ENCODE results near the gene C16orf96.

The C16orf96 gene

DNA sequence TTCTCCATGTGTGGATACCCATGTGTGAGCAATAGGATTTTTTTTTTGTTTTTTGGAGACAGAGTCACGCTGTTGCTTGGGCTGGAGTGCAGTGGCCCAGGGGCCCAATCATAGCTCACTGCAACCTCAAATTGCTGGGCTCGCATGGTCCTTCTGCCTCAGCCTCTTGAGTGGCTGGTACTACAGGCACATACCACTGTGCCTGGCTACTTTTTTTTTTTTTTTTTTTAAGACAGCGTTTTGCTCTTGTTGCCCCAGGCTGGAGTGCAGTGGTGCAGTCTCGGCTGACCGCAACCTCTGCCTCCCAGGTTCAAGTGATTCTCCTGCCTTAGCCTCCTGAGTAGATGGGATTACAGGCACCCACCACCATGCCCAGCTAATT is 85.2 kb downstream of the C16orf96 start:
- peak overlapping the region; percentile 13 for H3K4me3 ChIP-seq (ENCODE audit: low read depth, low read length, poor library complexity, severe bottlenecking)
- H3K4me1 ChIP-seq (ENCODE audit: insufficient read depth, low read length, severe bottlenecking) = peaks cover 22% of the 10 kb centered on the region
- H4K20me1 ChIP-seq (ENCODE audit: insufficient read depth, low read length) = no peaks in the 10 kb centered on the region
- H3K9ac ChIP-seq (ENCODE audit: low read length) = no peak overlapping the region
- no peak overlapping the region for H2AFZ ChIP-seq (ENCODE audit: low read length)
- H3K36me3 ChIP-seq (ENCODE audit: insufficient read depth, low read length) = no peaks in the 10 kb centered on the region
- no peaks in the 10 kb centered on the region for H3F3A ChIP-seq (ENCODE audit: insufficient read depth, low read length)
- H3K4me2 ChIP-seq (ENCODE audit: low read length) = peak overlapping the region; percentile 55; the same call in 1 of the 2 replicates
- H3K27me3 ChIP-seq (ENCODE audit: insufficient read depth, low read length) = no peaks in the 10 kb centered on the region
- no peaks in the 10 kb centered on the region for H3K9me3 ChIP-seq (ENCODE audit: low read length)
- H3K27ac ChIP-seq (ENCODE audit: low read depth, low read length, poor library complexity, severe bottlenecking) = peak overlapping the region; percentile 69
- H3K79me2 ChIP-seq (ENCODE audit: insufficient read depth, low read length) = no peaks in the 10 kb centered on the region; the same call in 1 of the 2 replicates
- TF ChIP-seq CTCF (IDR thresholded peaks at IDR 0.05; ENCODE audit: low read length) (no peak), EZH2 (IDR thresholded peaks at IDR 0.05; ENCODE audit: borderline replicate concordance, low read length) (no peak)
- no peaks in the 10 kb centered on the region for H3K9me2 ChIP-seq (ENCODE audit: low read depth, low read length)

- no peaks in the 10 kb centered on the region for H3K27me3 ChIP-seq (ENCODE audit: insufficient read depth, low read length)
- H3K9me2 ChIP-seq (ENCODE audit: low read depth, low read length) = no peaks in the 10 kb centered on the region
- H3K4me3 ChIP-seq (ENCODE audit: low read depth, low read length, poor library complexity, severe bottlenecking) = peak overlapping the region; percentile 13
- no peaks in the 10 kb centered on the region for H3K9me3 ChIP-seq (ENCODE audit: low read length)
- H3K4me1 ChIP-seq (ENCODE audit: insufficient read depth, low read length, severe bottlenecking) = peaks cover 22% of the 10 kb centered on the region
- no peaks in the 10 kb centered on the region; the same call in 1 of the 2 replicates for H3K79me2 ChIP-seq (ENCODE audit: insufficient read depth, low read length)
- H3K9ac ChIP-seq (ENCODE audit: low read length) = peak overlapping the region; percentile 29; the same call in 1 of the 2 replicates
- no peaks in the 10 kb centered on the region for H3K36me3 ChIP-seq (ENCODE audit: insufficient read depth, low read length)
- no peaks in the 10 kb centered on the region for H3F3A ChIP-seq (ENCODE audit: insufficient read depth, low read length)
- peak overlapping the region; percentile 69 for H3K27ac ChIP-seq (ENCODE audit: low read depth, low read length, poor library complexity, severe bottlenecking)
- H4K20me1 ChIP-seq (ENCODE audit: insufficient read depth, low read length) = no peaks in the 10 kb centered on the region
- TF ChIP-seq CTCF (IDR thresholded peaks at IDR 0.05; ENCODE audit: low read length) (no peak), EZH2 (IDR thresholded peaks at IDR 0.05; ENCODE audit: borderline replicate concordance, low read length) (no peak)
- H3K4me2 ChIP-seq (ENCODE audit: low read length) = peak overlapping the region; percentile 55; the same call in 1 of the 2 replicates
- H2AFZ ChIP-seq (ENCODE audit: low read length) = no peak overlapping the region
Observed at GRCh38 chr16:4641895-4642294, 85.8 kb downstream of the C16orf96 start.

- Histone ChIP-seq H3K4me2 (ENCODE audit: low read length) (no peak overlapping the region), H4K20me1 (ENCODE audit: insufficient read depth, low read length) (no peaks in the 10 kb centered on the region), H3K27ac (ENCODE audit: low read depth, low read length, poor library complexity, severe bottlenecking) (peak overlapping the region; percentile 19), H3K9ac (ENCODE audit: low read length) (no peak overlapping the region), H3K9me3 (ENCODE audit: low read length) (no peaks in the 10 kb centered on the region), H3K27me3 (ENCODE audit: insufficient read depth, low read length) (no peaks in the 10 kb centered on the region), H3K79me2 (ENCODE audit: insufficient read depth, low read length) (no peaks in the 10 kb centered on the region), H3K9me2 (ENCODE audit: low read depth, low read length) (no peaks in the 10 kb centered on the region), H3K4me3 (ENCODE audit: low read depth, low read length, poor library complexity, severe bottlenecking) (no peak overlapping the region), H3K4me1 (ENCODE audit: insufficient read depth, low read length, severe bottlenecking) (peaks cover 2% of the 10 kb centered on the region), H3F3A (ENCODE audit: insufficient read depth, low read length) (no peaks in the 10 kb centered on the region), H3K36me3 (ENCODE audit: insufficient read depth, low read length) (peaks cover 10% of the 10 kb centered on the region; the same call in 1 of the 2 replicates), H2AFZ (ENCODE audit: low read length) (no peak overlapping the region)
- TF ChIP-seq CTCF (IDR thresholded peaks at IDR 0.05; ENCODE audit: low read length) (no peak), EZH2 (IDR thresholded peaks at IDR 0.05; ENCODE audit: borderline replicate concordance, low read length) (no peak)
Observed at GRCh38 chr16:4646773-4647643, 90.9 kb downstream of the C16orf96 start.

Measured in OCI-LY1 (cell line).